ENCODE data around the gene ARHGAP23. TPM values are rescaled to one million over a fixed set of nuclear protein-coding genes. Genes with fewer than 3 reads are reported as not detected.
A peak's percentile ranks its signal among the peaks of the same experiment; 100 is the strongest.

The ARHGAP23 gene
- total and polyA plus RNA-seq, 2 donors (not counting 1 experiment from before 2014, with no cell fraction given), result 28.1 to 41.1 TPM

DNA sequence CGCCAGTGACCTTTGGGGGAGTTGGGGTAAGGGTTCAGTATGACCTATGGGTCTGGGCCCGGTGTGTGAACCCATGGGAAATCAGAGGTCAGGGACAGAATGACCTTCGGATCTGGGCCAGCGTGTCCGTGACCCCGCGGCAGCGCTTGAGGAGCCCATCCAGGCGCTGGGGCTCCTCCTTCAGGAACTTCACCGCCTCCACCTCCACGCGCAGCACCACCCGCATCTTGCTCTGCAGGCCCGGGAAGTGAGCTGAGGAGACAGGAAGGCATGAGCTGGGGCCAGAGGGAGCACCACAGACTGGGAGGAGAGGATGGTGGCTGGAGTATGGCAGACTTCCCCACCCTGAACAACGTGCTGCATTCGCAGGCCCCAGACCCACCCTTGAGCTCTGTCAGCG lies 124.1 kb downstream of the ARHGAP23 start:
- H3K4me2 ChIP-seq (ENCODE audit: extremely low read depth, insufficient read depth, low read length), result no peak overlapping the region
- TF ChIP-seq EZH2 (IDR thresholded peaks at IDR 0.05; ENCODE audit: low read length, missing control alignments), result no peak
- TF ChIP-seq, protein P1, sequence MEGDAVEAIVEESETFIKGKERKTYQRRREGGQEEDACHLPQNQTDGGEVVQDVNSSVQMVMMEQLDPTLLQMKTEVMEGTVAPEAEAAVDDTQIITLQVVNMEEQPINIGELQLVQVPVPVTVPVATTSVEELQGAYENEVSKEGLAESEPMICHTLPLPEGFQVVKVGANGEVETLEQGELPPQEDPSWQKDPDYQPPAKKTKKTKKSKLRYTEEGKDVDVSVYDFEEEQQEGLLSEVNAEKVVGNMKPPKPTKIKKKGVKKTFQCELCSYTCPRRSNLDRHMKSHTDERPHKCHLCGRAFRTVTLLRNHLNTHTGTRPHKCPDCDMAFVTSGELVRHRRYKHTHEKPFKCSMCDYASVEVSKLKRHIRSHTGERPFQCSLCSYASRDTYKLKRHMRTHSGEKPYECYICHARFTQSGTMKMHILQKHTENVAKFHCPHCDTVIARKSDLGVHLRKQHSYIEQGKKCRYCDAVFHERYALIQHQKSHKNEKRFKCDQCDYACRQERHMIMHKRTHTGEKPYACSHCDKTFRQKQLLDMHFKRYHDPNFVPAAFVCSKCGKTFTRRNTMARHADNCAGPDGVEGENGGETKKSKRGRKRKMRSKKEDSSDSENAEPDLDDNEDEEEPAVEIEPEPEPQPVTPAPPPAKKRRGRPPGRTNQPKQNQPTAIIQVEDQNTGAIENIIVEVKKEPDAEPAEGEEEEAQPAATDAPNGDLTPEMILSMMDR (conservative IDR thresholded peaks at IDR 0.05 in 1 of 2, IDR thresholded peaks at IDR 0.05 in 1 of 2; ENCODE audit: low read depth in 1 of 2, low read length in 2 of 2), result no peak
- H3K4me3 ChIP-seq (replicated peaks in 1 of 4; ENCODE audit: control extremely low read depth in 1 of 4, insufficient read depth in 1 of 4, low read depth in 3 of 4, low read length in 4 of 4), result no peak overlapping the region
- no peaks in the 10 kb centered on the region for H3K9me3 ChIP-seq (ENCODE audit: control insufficient read depth, insufficient read depth, low read depth, low read length)
- no peak for DNase-seq (ENCODE audit: low read depth in 2 of 2)
- H3K27ac ChIP-seq (ENCODE audit: insufficient read depth, low read length), result no peak overlapping the region
- no peak overlapping the region for H2AFZ ChIP-seq (ENCODE audit: low read length)
- H3K4me1 ChIP-seq (ENCODE audit: control insufficient read depth, extremely low read depth, insufficient read depth, low read length), result peaks cover 1% of the 10 kb centered on the region
- no peak overlapping the region for H3K9ac ChIP-seq (ENCODE audit: insufficient read depth, low read length)
- H3K27me3 ChIP-seq (ENCODE audit: control insufficient read depth, insufficient read depth, low read length), result peaks cover 14% of the 10 kb centered on the region
- H3K79me2 ChIP-seq (ENCODE audit: control insufficient read depth, insufficient read depth, low read length), result no peaks in the 10 kb centered on the region
- H4K20me1 ChIP-seq (ENCODE audit: control insufficient read depth, extremely low read depth, insufficient read depth, low read length), result no peaks in the 10 kb centered on the region
- no peaks in the 10 kb centered on the region for H3K36me3 ChIP-seq (ENCODE audit: control insufficient read depth, insufficient read depth, low read length)

- DNase-seq (ENCODE audit: low read depth in 2 of 2), result peak; percentile 14 to 61
- Histone ChIP-seq H3K79me2 (ENCODE audit: control insufficient read depth, insufficient read depth, low read length) (no peaks in the 10 kb centered on the region), H2AFZ (ENCODE audit: low read length) (no peak overlapping the region)
Measured at GRCh38 chr17:38554430-38555350, 126.4 kb downstream of the ARHGAP23 start.

DNA sequence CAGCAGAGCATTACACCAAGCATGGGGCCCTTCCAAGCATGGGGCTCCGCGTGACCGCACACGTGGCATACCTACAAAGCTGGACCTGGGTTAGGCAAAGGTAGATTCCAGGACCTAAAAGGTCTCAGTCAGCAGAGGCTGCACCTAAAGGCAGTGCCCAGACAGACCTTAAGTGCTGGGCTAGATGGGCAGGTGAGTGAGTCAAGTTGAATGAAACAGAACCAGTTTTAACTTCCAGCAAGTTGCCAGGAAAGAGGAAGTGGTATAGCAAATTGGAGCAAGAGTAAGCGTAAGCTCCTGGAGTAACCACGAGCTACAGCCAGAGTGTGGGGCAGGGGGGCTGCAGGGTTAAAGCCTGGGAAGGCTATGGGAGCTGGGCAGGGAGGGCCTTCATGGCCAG lies 128.0 kb downstream of the ARHGAP23 start:
- Histone ChIP-seq H4K20me1 (ENCODE audit: control insufficient read depth, extremely low read depth, insufficient read depth, low read length) (no peaks in the 10 kb centered on the region), H3K27me3 (ENCODE audit: control insufficient read depth, insufficient read depth, low read length) (peaks cover 39% of the 10 kb centered on the region), H3K27ac (ENCODE audit: insufficient read depth, low read length) (no peak overlapping the region), H3K9me3 (ENCODE audit: control insufficient read depth, insufficient read depth, low read depth, low read length) (no peaks in the 10 kb centered on the region), H3K4me2 (ENCODE audit: extremely low read depth, insufficient read depth, low read length) (no peak overlapping the region), H3K9ac (ENCODE audit: insufficient read depth, low read length) (no peak overlapping the region), H3K4me3 (replicated peaks in 1 of 4; ENCODE audit: control extremely low read depth in 1 of 4, insufficient read depth in 1 of 4, low read depth in 3 of 4, low read length in 4 of 4) (no peak overlapping the region), H3K4me1 (ENCODE audit: control insufficient read depth, extremely low read depth, insufficient read depth, low read length) (peaks cover 7% of the 10 kb centered on the region), H2AFZ (ENCODE audit: low read length) (no peak overlapping the region), H3K79me2 (ENCODE audit: control insufficient read depth, insufficient read depth, low read length) (no peaks in the 10 kb centered on the region), H3K36me3 (ENCODE audit: control insufficient read depth, insufficient read depth, low read length) (no peaks in the 10 kb centered on the region)
- no peak for TF ChIP-seq EZH2 (IDR thresholded peaks at IDR 0.05; ENCODE audit: low read length, missing control alignments)
- TF ChIP-seq, protein P1 (conservative IDR thresholded peaks at IDR 0.05 in 1 of 2, IDR thresholded peaks at IDR 0.05 in 1 of 2; ENCODE audit: low read depth in 1 of 2, low read length in 2 of 2), result no peak
- no peak for DNase-seq (ENCODE audit: low read depth in 2 of 2)

More at GRCh38 chr17:38554430-38555350, 126.4 kb downstream of the ARHGAP23 start:
- Histone ChIP-seq H3K9me3 (ENCODE audit: control insufficient read depth, insufficient read depth, low read depth, low read length) (no peaks in the 10 kb centered on the region), H3K27me3 (ENCODE audit: control insufficient read depth, insufficient read depth, low read length) (peaks cover 23% of the 10 kb centered on the region), H3K27ac (ENCODE audit: insufficient read depth, low read length) (no peak overlapping the region), H3K36me3 (ENCODE audit: control insufficient read depth, insufficient read depth, low read length) (no peaks in the 10 kb centered on the region), H4K20me1 (ENCODE audit: control insufficient read depth, extremely low read depth, insufficient read depth, low read length) (no peaks in the 10 kb centered on the region), H3K4me2 (ENCODE audit: extremely low read depth, insufficient read depth, low read length) (no peak overlapping the region), H3K4me1 (ENCODE audit: control insufficient read depth, extremely low read depth, insufficient read depth, low read length) (peaks cover 7% of the 10 kb centered on the region), H3K4me3 (replicated peaks in 1 of 4; ENCODE audit: control extremely low read depth in 1 of 4, insufficient read depth in 1 of 4, low read depth in 3 of 4, low read length in 4 of 4) (no peak overlapping the region), H3K9ac (ENCODE audit: insufficient read depth, low read length) (no peak overlapping the region)
- no peak for TF ChIP-seq EZH2 (IDR thresholded peaks at IDR 0.05; ENCODE audit: low read length, missing control alignments)
- TF ChIP-seq, protein P1 (conservative IDR thresholded peaks at IDR 0.05 in 1 of 2, IDR thresholded peaks at IDR 0.05 in 1 of 2; ENCODE audit: low read depth in 1 of 2, low read length in 2 of 2), result no peak
